Tibial nerve (tissue), 4 donors: ENCODE measurements around the gene TCFL5. TPM values are rescaled to one million over a fixed set of nuclear protein-coding genes. Genes with fewer than 3 reads are reported as not detected.

Source experiments
- DNase-seq, 2 donors: peaks; one replicate each; pipeline ENCODE4 v3.0.0-alpha.2; 2019; ENCODE audit warnings: low spot score in 2 of 2
- H3K27ac ChIP-seq, 4 donors: fragments of 200-600 bp; sonication (generic) in 3 of 4; one replicate each; pipeline ENCODE4 v1.5.1; 2017 to 2019; ENCODE audit warnings: mild to moderate bottlenecking in 1 of 4
- H3K27me3 ChIP-seq, 2 donors: fragments of 200-600 bp; sonication (generic) in 1 of 2; one replicate each; pipeline versions ENCODE4 v1.5.1 to v1.6.0; 2017 to 2019
- H3K36me3 ChIP-seq, 3 donors: fragments of 200-600 bp; sonication (generic); one replicate each; pipeline ENCODE4 v1.5.1; 2018 to 2019
- H3K4me1 ChIP-seq, 4 donors: fragments of 200-600 bp; sonication (generic) in 3 of 4; one replicate each; pipeline ENCODE4 v1.5.1; 2017 to 2019
- H3K4me3 ChIP-seq, 4 donors: fragments of 200-600 bp; sonication (generic) in 3 of 4; one replicate each; pipeline ENCODE4 v1.5.1; 2017 to 2019; ENCODE audit warnings: mild to moderate bottlenecking in 1 of 4, moderate library complexity in 1 of 4
- H3K9me3 ChIP-seq, 4 donors: fragments of 200-600 bp; sonication (generic) in 3 of 4; one replicate each; pipeline ENCODE4 v1.5.1; 2017 to 2019
- CTCF ChIP-seq, 5 experiments: fragments of 200-600 bp in 3 of 5; fragments of 450-650 bp in 2 of 5; sonication (generic) in 3 of 5; IDR thresholded peaks; one replicate each; pipeline ENCODE4 v1.5.1; 2016 to 2019; ENCODE audit warnings: antibody characterized with exemption in 5 of 5, mild to moderate bottlenecking in 3 of 5, moderate library complexity in 2 of 5
- EP300 ChIP-seq, 2 donors: sonication (generic); formaldehyde crosslinking; IDR thresholded peaks; one replicate each; pipeline ENCODE4 v1.6.1; 2017; ENCODE audit warnings: antibody characterized with exemption in 2 of 2, mild to moderate bottlenecking in 1 of 2
- POLR2A ChIP-seq, 2 donors: fragments of 450-650 bp; IDR thresholded peaks; one replicate each; pipeline ENCODE4 v1.6.1; 2017; ENCODE audit warnings: antibody characterized with exemption in 2 of 2, mild to moderate bottlenecking in 2 of 2, moderate library complexity in 2 of 2
- WGBS, 2 donors: methylation state at CpG; one replicate each; pipeline ENCODE4 v1.1.5; 2018; 5-methylcytosine and 5-hydroxymethylcytosine counted together
- total RNA-seq, 4 donors: library from RNA; depleted of rRNA; stranded (reverse); fragments of >200 nt; gene quantifications; one replicate each; pipeline ENCODE4 v1.1.0, GENCODE V29; 2016

TCFL5 gene
- total RNA-seq, 4 donors from 2014 or later = 9.8 to 25.1 (median 16.2) TPM

GRCh38 chr20:62823688-62824475 is 37.7 kb downstream of the TCFL5 start:
- peak overlapping the region; percentile 64 to 87 (median 70) for H3K27ac ChIP-seq
- 64 to 68% methylated on average over 6 to 24 of the region's 38 CpGs for WGBS, 2 donors
- no peaks in the 10 kb centered on the region for H3K9me3 ChIP-seq
- DNase-seq = no peak
- H3K27me3 ChIP-seq = no peaks in the 10 kb centered on the region
- TF ChIP-seq CTCF (IDR thresholded peaks at IDR 0.05) (no peak), POLR2A (IDR thresholded peaks at IDR 0.05) (no peak), EP300 (IDR thresholded peaks at IDR 0.05) (no peak)
- peaks cover 0 to 50% (median 0%) of the 10 kb centered on the region in 3 donors for H3K36me3 ChIP-seq
- H3K4me3 ChIP-seq = no peak overlapping the region
- H3K4me1 ChIP-seq = peaks cover 0 to 43% (median 29%) of the 10 kb centered on the region in 4 donors

GRCh38 chr20:62822788-62823651 is 38.6 kb downstream of the TCFL5 start:
- DNase-seq = no peak
- no peak for TF ChIP-seq EP300 (IDR thresholded peaks at IDR 0.05)
- TF ChIP-seq CTCF (IDR thresholded peaks at IDR 0.05) = peak in 2 of 5 experiments; percentile 11 to 28
- Histone ChIP-seq H3K4me1 (peaks cover 0 to 52% (median 38%) of the 10 kb centered on the region in 4 donors), H3K27ac (peak overlapping the region in 2 of 4 donors; percentile 12 to 50), H3K4me3 (no peak overlapping the region), H3K9me3 (no peaks in the 10 kb centered on the region), H3K36me3 (peaks cover 0 to 41% (median 0%) of the 10 kb centered on the region in 3 donors), H3K27me3 (no peaks in the 10 kb centered on the region)
- WGBS, 2 donors = 82 to 88% methylated on average over 24 of the region's 24 CpGs

GRCh38 chr20:62822239-62822787 is 39.3 kb downstream of the TCFL5 start:
- Histone ChIP-seq H3K27ac (peak overlapping the region in 1 of 4 donors; percentile 12), H3K27me3 (peaks cover 0 to 3% of the 10 kb centered on the region in 2 donors), H3K9me3 (no peaks in the 10 kb centered on the region), H3K36me3 (peaks cover 0 to 34% (median 0%) of the 10 kb centered on the region in 3 donors), H3K4me1 (peaks cover 0 to 59% (median 44%) of the 10 kb centered on the region in 4 donors), H3K4me3 (no peak overlapping the region)
- TF ChIP-seq EP300 (IDR thresholded peaks at IDR 0.05) (no peak), POLR2A (IDR thresholded peaks at IDR 0.05) (no peak), CTCF (IDR thresholded peaks at IDR 0.05) (no peak)
- DNase-seq = no peak
- WGBS, 2 donors = 86 to 90% methylated on average over 6 of the region's 7 CpGs

GRCh38 chr20:62821726-62822210 is 39.9 kb downstream of the TCFL5 start:
- no peak for DNase-seq
- WGBS, 2 donors = 86 to 90% methylated on average over 9 to 12 of the region's 12 CpGs

More at GRCh38 chr20:62821726-62822210, 39.9 kb downstream of the TCFL5 start:
- no peak overlapping the region for H3K4me3 ChIP-seq
- peaks cover 0 to 28% (median 0%) of the 10 kb centered on the region in 3 donors for H3K36me3 ChIP-seq
- no peak for TF ChIP-seq EP300 (IDR thresholded peaks at IDR 0.05)
- TF ChIP-seq POLR2A (IDR thresholded peaks at IDR 0.05) = no peak
- TF ChIP-seq CTCF (IDR thresholded peaks at IDR 0.05) = no peak
- peaks cover 0 to 63% (median 46%) of the 10 kb centered on the region in 4 donors for H3K4me1 ChIP-seq
- peak overlapping the region in 2 of 4 donors; percentile 91 to 96 for H3K27ac ChIP-seq
- H3K9me3 ChIP-seq = no peaks in the 10 kb centered on the region
- peaks cover 0 to 5% of the 10 kb centered on the region in 2 donors for H3K27me3 ChIP-seq
